GM12872 (cell line): ENCODE results near the gene PSME4.

Experiments
- CTCF ChIP-seq: IDR thresholded peaks from 3 replicates; pipeline ENCODE4 v1.5.1; 2011; ENCODE audit warnings: low read depth, mild to moderate bottlenecking, low read length, moderate library complexity; ENCODE audit not compliant: insufficient read depth

The PSME4 gene

GRCh38 chr2:53859206-53860181, 111.3 kb downstream of the PSME4 start, which contains the start of gene GPR75:
Gene GPR75 (minus strand): TSS chr2:53859967. CDS start chr2:53854756, 5,211 bp downstream.
- no peak for TF ChIP-seq CTCF

DNA sequence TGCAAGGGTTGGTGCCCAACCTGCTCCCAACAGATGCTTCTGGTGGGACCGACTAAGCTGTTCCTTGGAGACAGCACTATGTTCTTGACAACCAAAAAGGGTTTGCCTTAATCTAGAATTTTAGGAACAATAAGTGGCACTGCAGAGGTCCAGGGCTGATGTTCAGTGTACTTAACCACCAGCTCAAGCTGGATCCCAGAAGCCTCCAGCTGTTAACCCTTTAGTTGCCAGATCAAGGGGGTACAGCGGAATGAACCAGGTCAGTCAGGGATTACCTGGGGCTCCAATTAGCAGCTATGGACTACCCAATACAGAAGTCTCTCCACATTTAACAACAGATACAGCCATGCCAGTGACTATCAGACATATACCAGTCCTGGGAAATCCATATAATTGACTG, 114.5 kb downstream of the PSME4 start:
- no peak for TF ChIP-seq CTCF

DNA sequence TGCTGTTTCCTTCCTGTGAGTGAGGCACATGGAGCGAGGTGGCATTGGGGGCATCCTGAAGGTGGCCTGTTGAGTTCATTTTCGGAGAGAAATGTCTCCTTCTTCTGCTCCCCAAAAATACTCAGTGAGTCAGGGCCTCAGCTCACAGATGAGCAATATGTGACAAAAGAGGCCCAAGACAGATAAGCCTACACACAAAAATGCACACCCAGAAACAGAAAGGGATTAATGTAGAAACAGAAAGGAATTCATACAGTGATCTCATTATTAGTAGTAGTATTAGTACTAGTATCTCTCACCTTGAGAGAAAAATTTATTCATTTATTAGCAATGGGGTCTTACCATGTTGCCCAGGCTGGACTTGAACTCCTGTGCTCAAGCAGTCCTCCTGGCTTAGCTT, 116.1 kb downstream of the PSME4 start:
- TF ChIP-seq CTCF: no peak

- no peak for TF ChIP-seq CTCF
These were observed 118.3 kb downstream of the PSME4 start for GRCh38 chr2:53852532-53852931.

DNA sequence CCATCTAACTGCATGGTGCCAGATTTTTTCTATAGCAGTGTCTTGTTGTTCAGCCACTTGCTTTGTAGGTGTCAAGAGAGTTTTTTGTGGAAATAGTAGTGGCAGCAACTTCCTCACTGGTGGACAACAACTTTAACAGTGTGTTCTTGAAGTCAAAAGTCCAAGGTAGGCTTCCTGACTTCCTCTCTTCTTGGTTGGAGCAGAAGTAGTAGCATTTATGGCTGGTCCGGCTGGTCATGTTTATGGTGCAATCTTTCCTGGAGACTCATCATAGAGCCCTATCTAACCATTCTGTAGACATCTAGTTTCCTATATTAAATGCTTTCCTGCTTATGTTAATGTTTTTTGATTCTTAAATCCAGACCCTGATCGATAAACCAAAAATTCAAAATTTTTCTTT, 122.7 kb downstream of the PSME4 start:
- no peak for TF ChIP-seq CTCF

- no peak for TF ChIP-seq CTCF
These were observed 127.2 kb downstream of the PSME4 start for GRCh38 chr2:53843595-53843994.

DNA sequence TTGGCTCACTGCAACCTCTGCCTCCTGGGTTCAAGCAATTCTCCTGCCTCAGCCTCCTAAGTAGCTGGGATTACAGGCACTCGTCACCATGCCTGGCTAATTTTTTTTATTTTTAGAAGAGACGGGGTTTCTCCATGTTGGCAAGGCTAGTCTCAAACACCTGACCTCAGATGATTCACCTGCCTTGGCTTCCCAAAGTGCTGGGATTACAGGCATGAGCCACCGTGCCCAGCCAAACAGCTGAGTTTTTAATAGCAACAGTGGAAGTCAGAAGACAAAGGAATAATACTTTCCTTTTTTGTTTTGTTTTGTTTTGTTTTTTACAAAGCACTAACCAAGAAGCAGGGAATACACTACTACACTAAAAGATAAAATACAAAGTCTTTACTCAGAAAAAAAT, 127.9 kb downstream of the PSME4 start:
- no peak for TF ChIP-seq CTCF
